22Rv1 (cell line): ENCODE measurements around the gene DIAPH2.

ENCODE experiments used
- H3K27ac ChIP-seq: fragments of 450-650 bp; 2 replicates; pipeline ENCODE4 v1.5.1; 2017
- CTCF ChIP-seq: fragments of 450-650 bp; IDR thresholded peaks from 2 replicates; pipeline ENCODE4 v1.5.1; 2017; ENCODE audit warnings: mild to moderate bottlenecking
- ZFX ChIP-seq: fragments of 450-650 bp; IDR thresholded peaks from 2 replicates; pipeline ENCODE4 v1.6.1; 2017; ENCODE audit warnings: antibody characterized with exemption, borderline replicate concordance

The DIAPH2 gene

GRCh38 chrX:96861661-96862060, 177.0 kb downstream of the DIAPH2 start:
- no peak overlapping the region for H3K27ac ChIP-seq
- TF ChIP-seq ZFX = no peak
- TF ChIP-seq CTCF = no peak

GRCh38 chrX:96883608-96884007, 199.0 kb downstream of the DIAPH2 start, which contains the start of gene RPA4:
Gene RPA4, plus strand, starts transcription at chrX:96883908. Its CDS starts 403 bp downstream, at chrX:96884311.
- TF ChIP-seq ZFX (no peak), CTCF (no peak)
- H3K27ac ChIP-seq = no peak within 1 kb of the TSS

- TF ChIP-seq ZFX (no peak), CTCF (no peak)
- H3K27ac ChIP-seq = no peak overlapping the region
Measured at GRCh38 chrX:96884027-96884426, 199.4 kb downstream of the DIAPH2 start.

- no peak overlapping the region for H3K27ac ChIP-seq
- TF ChIP-seq ZFX = no peak
Measured at GRCh38 chrX:96889726-96890125, 205.1 kb downstream of the DIAPH2 start.

GRCh38 chrX:96906741-96907140, 222.1 kb downstream of the DIAPH2 start:
- no peak overlapping the region for H3K27ac ChIP-seq

GRCh38 chrX:96907516-96908272, 223.1 kb downstream of the DIAPH2 start:
- no peak overlapping the region for H3K27ac ChIP-seq
- TF ChIP-seq CTCF = no peak
- TF ChIP-seq ZFX = no peak

More at GRCh38 chrX:96906741-96907140, 222.1 kb downstream of the DIAPH2 start:
- TF ChIP-seq CTCF (no peak), ZFX (no peak)

- TF ChIP-seq CTCF (no peak), ZFX (no peak)
- H3K27ac ChIP-seq = no peak overlapping the region
Measured at GRCh38 chrX:96909291-96909690, 224.6 kb downstream of the DIAPH2 start.

GRCh38 chrX:96918864-96919263, 234.2 kb downstream of the DIAPH2 start:
- TF ChIP-seq CTCF (no peak), ZFX (no peak)

More at GRCh38 chrX:96918864-96919263, 234.2 kb downstream of the DIAPH2 start:
- H3K27ac ChIP-seq = no peak overlapping the region
